ENCODE results near the gene PSMD12. TPM values are rescaled to one million over a fixed set of nuclear protein-coding genes. Genes with fewer than 3 reads are reported as not detected.
"Not testable (repeated sequence)": the region's sequence is repeated elsewhere in the genome, so short reads cannot be mapped to it uniquely, and the experiment has no call there.

The PSMD12 gene
- total RNA-seq, 1 donor from 2014 or later, result 20.2 TPM

DNA sequence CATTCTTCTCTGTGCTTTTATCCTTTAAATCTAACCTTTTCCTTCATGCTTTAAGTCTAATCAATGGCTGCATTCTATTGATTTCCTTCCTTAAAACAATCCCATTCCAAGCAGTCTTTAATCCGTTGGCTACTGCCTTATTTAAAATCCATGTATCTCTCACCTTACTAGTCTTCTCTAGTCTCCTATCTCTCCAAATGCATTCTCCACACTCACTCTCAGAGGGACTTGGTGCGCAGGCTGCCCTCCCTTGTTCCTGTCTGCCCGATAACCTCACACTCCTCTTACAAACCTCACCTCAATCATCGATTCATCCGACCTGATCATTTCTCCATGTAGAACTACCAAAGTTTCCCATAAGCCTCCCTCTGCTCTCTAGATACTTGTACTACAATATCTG is 23.1 kb downstream of the PSMD12 start:
- H3K4me3 ChIP-seq (ENCODE audit: low read depth, low read length), result no peak overlapping the region
- no peak for DNase-seq (ENCODE audit: low read depth)
- TF ChIP-seq, protein P1, sequence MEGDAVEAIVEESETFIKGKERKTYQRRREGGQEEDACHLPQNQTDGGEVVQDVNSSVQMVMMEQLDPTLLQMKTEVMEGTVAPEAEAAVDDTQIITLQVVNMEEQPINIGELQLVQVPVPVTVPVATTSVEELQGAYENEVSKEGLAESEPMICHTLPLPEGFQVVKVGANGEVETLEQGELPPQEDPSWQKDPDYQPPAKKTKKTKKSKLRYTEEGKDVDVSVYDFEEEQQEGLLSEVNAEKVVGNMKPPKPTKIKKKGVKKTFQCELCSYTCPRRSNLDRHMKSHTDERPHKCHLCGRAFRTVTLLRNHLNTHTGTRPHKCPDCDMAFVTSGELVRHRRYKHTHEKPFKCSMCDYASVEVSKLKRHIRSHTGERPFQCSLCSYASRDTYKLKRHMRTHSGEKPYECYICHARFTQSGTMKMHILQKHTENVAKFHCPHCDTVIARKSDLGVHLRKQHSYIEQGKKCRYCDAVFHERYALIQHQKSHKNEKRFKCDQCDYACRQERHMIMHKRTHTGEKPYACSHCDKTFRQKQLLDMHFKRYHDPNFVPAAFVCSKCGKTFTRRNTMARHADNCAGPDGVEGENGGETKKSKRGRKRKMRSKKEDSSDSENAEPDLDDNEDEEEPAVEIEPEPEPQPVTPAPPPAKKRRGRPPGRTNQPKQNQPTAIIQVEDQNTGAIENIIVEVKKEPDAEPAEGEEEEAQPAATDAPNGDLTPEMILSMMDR (conservative IDR thresholded peaks at IDR 0.05; ENCODE audit: low read depth, low read length), result no peak

DNA sequence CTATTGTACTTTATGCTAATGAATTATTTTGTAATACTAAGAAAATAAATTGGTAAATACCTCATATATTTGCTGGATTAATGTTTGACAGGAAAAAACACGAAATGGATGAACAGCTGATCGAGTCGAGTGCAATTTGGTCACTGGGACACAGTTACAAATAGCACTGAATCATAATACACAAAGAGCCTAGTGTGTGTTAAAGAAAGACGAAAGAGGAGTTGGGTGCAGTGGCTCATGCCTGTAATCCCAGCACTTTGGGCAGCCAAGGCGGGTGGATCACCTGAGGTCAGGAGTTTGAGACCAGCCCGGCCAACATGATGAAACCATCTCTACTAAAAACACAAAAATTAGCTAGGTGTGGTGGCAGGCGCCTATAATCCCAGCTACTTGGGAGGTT is 28.0 kb downstream of the PSMD12 start:
- not testable (repeated sequence) for H3K4me3 ChIP-seq (ENCODE audit: low read depth, low read length); DNase-seq (ENCODE audit: low read depth)

DNA sequence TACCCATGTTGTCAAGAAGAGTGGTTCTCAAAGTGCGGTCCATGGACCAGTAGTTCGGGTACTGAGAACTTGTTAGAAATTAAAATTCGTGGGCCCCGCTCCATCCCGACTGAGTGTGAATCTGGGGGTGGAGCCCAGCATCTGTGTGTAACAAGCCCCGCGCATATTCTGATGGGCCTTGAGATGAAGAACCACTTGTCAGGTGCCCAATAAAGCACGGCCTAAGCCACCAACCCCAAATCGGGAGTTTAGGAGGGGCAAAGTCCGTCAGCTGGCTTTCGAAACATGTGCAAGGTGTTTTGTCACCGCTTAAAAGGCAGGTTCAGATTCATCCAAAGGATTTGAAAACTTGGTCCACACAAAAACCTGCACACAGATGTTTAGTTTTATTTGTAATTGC is 29.5 kb downstream of the PSMD12 start:
- TF ChIP-seq, protein P1 (conservative IDR thresholded peaks at IDR 0.05; ENCODE audit: low read depth, low read length), result no peak
- no peak overlapping the region for H3K4me3 ChIP-seq (ENCODE audit: low read depth, low read length)
- no peak for DNase-seq (ENCODE audit: low read depth)

DNA sequence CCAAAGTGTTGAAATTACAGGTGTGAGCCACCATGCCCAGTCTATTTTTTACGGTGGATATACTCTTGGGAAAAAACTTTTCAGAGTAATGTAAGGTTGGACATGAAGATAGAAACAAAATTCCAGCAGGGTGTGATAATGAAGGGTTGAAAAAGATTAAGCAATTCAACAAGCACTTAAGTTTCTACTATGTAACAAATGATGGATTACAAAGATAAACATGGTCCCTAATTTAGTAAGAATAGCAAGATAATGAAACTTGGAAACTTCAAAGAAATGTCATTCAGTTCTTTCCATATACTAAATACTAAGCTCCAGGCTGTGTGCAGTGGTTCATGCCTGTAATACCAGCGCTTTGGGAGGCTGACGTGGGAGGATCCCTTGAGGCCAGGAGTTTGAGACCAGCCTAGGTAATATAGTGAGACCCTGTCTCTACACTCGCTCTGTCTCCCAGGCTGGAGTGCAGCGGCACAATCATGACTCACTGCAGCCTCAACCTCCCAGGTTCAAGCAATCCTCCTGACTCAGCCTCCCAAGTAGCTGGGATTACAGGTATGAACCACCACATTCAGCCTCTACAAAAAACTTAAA is 31.0 kb downstream of the PSMD12 start:
- DNase-seq (ENCODE audit: low read depth), result no peak
- no peak overlapping the region for H3K4me3 ChIP-seq (ENCODE audit: low read depth, low read length)
- TF ChIP-seq, protein P1 (conservative IDR thresholded peaks at IDR 0.05; ENCODE audit: low read depth, low read length), result no peak

DNA sequence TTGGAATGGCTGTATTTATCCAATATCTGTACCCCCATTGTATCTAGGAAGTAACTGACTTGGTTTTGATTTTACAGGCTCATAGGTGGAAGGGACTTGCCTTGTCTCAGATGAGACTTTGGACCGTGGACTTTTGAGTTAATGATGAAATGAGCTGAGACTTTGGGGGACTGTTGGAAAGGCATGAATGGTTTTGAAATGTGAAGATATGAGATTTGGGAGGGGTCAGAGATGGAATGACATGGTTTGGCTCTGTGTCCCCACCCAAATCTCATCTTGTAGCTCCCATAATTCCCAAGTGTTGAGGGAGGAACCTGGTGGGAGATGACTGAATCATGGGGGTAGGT is 34.2 kb downstream of the PSMD12 start:
- not testable (repeated sequence) for DNase-seq (ENCODE audit: low read depth); H3K4me3 ChIP-seq (ENCODE audit: low read depth, low read length)

DNA sequence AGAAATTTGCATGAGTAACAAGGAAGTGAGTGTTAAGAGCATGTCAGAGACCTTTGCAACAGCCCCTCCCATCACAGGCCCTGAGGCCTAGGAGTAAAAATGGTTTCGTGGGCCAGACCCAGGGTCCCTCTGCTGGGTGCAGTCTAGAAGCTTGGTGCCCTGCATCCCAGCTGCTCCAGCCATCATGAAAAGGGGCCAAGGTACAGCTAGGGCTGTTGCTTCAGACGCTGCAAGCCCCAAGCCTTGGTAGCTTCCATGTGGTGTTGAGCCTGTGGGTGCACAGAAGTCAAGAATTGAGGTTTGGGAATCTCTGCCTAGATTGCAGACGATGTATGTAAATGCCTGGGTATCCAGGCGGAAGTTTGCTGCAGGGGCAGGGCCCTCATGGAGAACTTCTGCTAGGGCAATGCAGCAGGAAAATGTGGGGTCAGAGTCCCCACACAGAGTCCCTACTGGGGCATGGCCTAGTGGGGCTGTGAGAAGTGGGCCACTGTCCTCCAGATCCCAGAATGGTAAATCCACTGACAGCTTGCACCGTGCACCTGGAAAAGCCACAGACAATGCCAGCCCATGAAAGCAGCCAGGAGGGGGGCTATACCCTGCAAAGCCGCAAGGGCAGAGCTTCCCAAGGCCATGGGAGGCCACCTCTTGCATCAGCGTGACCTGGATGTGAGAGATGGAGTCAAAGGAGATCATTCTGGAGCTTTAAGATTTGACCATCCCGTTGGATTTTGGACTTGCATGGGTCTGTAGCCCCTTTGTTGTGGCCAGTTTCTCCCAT is 34.8 kb downstream of the PSMD12 start:
- not testable (repeated sequence) for H3K4me3 ChIP-seq (ENCODE audit: low read depth, low read length); DNase-seq (ENCODE audit: low read depth)

DNA sequence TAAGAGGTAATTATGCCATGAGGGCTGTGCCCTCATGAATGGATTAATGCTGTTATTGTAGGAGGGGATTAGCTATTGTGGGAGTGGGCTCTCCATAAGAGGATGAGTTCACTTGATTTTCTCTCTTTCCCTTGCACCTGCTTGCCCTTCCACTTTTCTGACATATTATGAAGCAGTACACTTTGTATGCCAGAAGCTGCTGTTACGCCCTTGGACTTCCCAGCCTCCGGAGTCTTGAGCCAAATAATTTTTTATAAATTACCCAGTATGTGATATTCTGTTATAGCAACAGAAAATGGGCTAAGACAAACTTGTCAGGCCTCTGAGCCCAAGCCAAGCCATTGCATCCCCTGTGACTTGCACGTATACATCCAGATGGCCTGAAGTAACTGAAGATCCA is 38.4 kb downstream of the PSMD12 start:
- no peak overlapping the region for H3K4me3 ChIP-seq (ENCODE audit: low read depth, low read length)
- TF ChIP-seq, protein P1 (conservative IDR thresholded peaks at IDR 0.05; ENCODE audit: low read depth, low read length), result no peak
- no peak for DNase-seq (ENCODE audit: low read depth)

DNA sequence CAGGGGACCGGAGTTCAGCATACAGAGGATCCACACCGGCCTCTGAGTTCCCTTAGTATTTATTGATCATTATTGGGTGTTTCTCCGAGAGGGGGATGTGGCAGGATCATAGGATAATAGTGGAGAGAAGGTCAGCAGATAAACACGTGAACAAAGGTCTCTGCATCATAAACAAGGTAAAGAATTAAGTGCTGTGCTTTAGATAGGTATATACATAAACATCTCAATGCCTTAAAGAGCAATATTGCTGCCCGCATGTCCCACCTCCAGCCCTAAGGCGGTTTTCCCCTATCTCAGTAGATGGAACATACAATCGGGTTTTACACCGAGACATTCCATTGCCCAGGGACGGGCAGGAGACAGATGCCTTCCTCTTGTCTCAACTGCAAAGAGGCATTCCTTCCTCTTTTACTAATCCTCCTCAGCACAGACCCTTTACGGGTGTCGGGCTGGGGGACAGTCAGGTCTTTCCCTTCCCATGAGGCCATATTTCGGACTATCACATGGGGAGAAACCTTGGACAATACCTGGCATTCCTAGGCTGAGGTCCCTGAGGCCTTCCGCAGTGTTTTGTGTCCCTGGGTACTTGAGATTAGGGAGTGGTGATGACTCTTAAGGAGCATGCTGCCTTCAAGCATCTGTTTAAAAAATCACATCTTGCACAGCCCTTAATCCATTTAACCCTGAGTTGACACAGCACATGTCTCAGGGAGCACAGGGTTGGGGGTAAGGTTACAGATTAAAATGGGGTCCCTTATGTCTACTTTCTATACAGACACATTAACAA is 39.2 kb downstream of the PSMD12 start:
- DNase-seq (ENCODE audit: low read depth); H3K4me3 ChIP-seq (ENCODE audit: low read depth, low read length): not testable (repeated sequence)

DNA sequence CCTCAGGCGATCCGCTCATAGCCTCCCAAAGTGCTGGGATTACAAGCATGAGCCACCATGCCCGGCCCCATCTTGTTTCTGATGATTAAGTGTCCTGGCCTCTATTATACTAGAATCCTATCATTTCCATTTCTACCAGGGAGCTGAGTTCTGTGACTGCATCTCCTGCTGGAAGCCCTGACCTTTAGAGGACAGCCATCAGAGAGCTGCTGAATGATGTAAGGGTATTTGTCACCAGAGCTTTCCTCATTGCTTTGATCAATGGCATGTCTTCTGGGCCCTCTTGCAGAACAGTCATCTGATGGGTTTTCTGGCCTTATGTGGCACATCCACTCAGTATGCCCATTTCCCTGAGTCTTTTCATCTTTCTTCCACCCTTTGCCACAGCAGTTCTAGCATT is 39.9 kb downstream of the PSMD12 start:
- no peak for DNase-seq (ENCODE audit: low read depth)
- TF ChIP-seq, protein P1 (conservative IDR thresholded peaks at IDR 0.05; ENCODE audit: low read depth, low read length), result no peak
- H3K4me3 ChIP-seq (ENCODE audit: low read depth, low read length), result no peak overlapping the region
